CD4-positive, alpha-beta T cell treated with Interleukin-17A for 4 hours (primary cell): ENCODE data around the gene METTL9.
"Not testable (repeated sequence)": the region's sequence is repeated elsewhere in the genome, so short reads cannot be mapped to it uniquely, and the experiment has no call there.

Source experiments
- DNase-seq: peaks from one replicate; pipeline ENCODE4 v3.0.0-alpha.2; 2020; ENCODE audit warnings: mixed read lengths

The METTL9 gene

GRCh38 chr16:21599122-21600030, at the start of gene METTL9:
Gene METTL9, plus strand, starts transcription at chr16:21599577. Its CDS starts 157 bp downstream, at chr16:21599734.
- DNase-seq, result peak; percentile 94

GRCh38 chr16:21549975-21550374, 49.4 kb upstream of the METTL9 start:
- not testable (repeated sequence) for DNase-seq

GRCh38 chr16:21550435-21550834, 48.9 kb upstream of the METTL9 start:
- DNase-seq, result not testable (repeated sequence)

GRCh38 chr16:21551076-21551475, 48.3 kb upstream of the METTL9 start:
- not testable (repeated sequence) for DNase-seq

GRCh38 chr16:21551600-21551999, 47.8 kb upstream of the METTL9 start:
- not testable (repeated sequence) for DNase-seq

GRCh38 chr16:21553481-21554296, 45.7 kb upstream of the METTL9 start:
- not testable (repeated sequence) for DNase-seq

GRCh38 chr16:21554795-21555585, 44.4 kb upstream of the METTL9 start:
- DNase-seq, result peak; percentile 93

- not testable (repeated sequence) for DNase-seq
These were observed 43.8 kb upstream of the METTL9 start for GRCh38 chr16:21555621-21556020.

- not testable (repeated sequence) for DNase-seq
These were observed 43.3 kb upstream of the METTL9 start for GRCh38 chr16:21556026-21556595.

GRCh38 chr16:21556651-21557241, 42.6 kb upstream of the METTL9 start:
- not testable (repeated sequence) for DNase-seq

- no peak for DNase-seq
These were observed 38.9 kb upstream of the METTL9 start for GRCh38 chr16:21560462-21560861.

- no peak for DNase-seq
These were observed 35.7 kb upstream of the METTL9 start for GRCh38 chr16:21563676-21564075.

GRCh38 chr16:21564367-21564766, 35.0 kb upstream of the METTL9 start:
- not testable (repeated sequence) for DNase-seq

- no peak for DNase-seq
These were observed 33.9 kb upstream of the METTL9 start for GRCh38 chr16:21565507-21565860.

GRCh38 chr16:21565861-21566669, 33.3 kb upstream of the METTL9 start:
- no peak for DNase-seq

GRCh38 chr16:21566891-21567414, 32.4 kb upstream of the METTL9 start:
- DNase-seq, result no peak

- DNase-seq, result not testable (repeated sequence)
These were observed 31.9 kb upstream of the METTL9 start for GRCh38 chr16:21567496-21567895.

GRCh38 chr16:21568502-21569189, 30.7 kb upstream of the METTL9 start:
- no peak for DNase-seq

GRCh38 chr16:21570676-21571017, 28.7 kb upstream of the METTL9 start:
- DNase-seq, result no peak

GRCh38 chr16:21573506-21573905, 25.9 kb upstream of the METTL9 start:
- DNase-seq, result not testable (repeated sequence)
